ENCODE data around the gene MAP2K3. TPM values are rescaled to one million over a fixed set of nuclear protein-coding genes. Genes with fewer than 3 reads are reported as not detected.
"Not testable (repeated sequence)": the region's sequence is repeated elsewhere in the genome, so short reads cannot be mapped to it uniquely, and the experiment has no call there.

The MAP2K3 gene
- polyA plus RNA-seq, 12 donors = 18.1 to 34.2 (median 22.7) TPM; not detected in 1

DNA sequence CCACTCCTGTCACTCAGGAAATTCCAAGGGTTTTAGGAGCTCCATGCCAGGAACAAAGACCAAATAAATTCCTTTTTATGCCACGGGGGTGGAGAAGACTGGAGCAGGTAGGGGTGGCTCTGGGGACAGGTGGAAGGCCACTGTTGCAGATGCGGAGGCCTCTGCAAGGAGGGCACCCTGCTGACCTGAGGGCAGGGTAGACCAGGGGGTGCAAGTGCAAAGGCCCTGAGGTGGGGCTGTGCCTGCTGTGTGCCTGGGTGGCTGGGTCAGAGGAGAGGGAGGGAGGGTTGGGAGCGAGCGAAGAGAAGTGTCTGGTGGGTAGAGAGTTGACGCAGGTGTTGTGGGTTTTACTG, 22.7 kb downstream of the MAP2K3 start:
- not testable (repeated sequence) for DNase-seq

DNA sequence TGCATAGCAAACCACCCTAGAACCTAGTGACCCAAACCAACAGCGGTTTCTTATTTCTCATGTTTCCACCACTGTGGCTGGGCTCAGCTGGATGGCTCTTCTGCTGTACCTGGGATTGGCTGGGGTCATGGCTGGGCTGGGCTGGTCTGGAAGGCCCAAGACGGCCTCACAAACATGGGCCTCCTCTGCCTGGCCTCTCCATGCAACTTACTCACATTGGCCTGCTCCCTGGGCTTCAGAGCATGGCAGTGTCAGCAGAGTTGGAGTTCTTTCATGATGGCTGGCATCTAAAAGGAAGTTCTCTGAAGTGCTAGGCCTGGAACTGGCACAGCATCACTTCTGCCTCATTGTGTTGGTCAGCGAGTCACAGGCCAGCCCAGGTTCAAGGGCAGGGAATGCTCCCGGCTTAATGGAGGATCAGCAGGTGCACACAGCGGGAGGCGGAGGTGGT, 24.4 kb downstream of the MAP2K3 start:
- DNase-seq = not testable (repeated sequence)

DNA sequence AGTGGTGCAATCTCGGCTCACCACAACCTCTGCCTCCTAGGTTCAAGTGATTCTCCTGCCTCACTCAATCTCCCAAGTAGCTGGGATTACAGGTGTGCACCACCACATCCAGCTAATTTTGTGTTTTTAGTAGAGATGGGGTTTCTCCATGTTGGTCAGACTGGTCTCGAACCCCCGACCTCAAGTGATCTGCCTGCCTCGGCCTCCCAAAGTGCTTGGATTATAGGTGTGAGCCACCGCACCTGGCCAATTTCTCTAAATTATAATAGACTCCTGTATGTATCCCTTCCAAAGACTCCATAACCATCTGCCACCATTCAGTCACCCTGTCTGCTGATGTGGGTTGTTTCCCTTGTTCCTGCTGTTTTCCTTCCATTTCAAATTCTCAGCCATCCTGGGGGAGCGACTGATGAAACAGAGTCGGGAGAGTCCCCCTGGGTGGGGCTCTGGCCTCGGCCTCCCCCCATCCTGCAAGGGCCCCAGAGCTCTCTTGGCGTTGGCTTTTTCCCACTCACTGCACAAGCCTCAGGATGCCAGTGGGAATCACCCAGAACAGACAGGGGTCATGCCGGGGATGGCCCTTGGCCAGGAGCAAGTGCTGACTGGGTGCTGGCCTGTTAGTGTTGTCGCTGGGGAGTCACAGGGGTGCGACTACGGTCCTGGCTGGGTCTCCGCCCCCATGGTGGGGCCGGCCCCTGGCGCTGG, 25.7 kb downstream of the MAP2K3 start:
- DNase-seq = not testable (repeated sequence)

DNA sequence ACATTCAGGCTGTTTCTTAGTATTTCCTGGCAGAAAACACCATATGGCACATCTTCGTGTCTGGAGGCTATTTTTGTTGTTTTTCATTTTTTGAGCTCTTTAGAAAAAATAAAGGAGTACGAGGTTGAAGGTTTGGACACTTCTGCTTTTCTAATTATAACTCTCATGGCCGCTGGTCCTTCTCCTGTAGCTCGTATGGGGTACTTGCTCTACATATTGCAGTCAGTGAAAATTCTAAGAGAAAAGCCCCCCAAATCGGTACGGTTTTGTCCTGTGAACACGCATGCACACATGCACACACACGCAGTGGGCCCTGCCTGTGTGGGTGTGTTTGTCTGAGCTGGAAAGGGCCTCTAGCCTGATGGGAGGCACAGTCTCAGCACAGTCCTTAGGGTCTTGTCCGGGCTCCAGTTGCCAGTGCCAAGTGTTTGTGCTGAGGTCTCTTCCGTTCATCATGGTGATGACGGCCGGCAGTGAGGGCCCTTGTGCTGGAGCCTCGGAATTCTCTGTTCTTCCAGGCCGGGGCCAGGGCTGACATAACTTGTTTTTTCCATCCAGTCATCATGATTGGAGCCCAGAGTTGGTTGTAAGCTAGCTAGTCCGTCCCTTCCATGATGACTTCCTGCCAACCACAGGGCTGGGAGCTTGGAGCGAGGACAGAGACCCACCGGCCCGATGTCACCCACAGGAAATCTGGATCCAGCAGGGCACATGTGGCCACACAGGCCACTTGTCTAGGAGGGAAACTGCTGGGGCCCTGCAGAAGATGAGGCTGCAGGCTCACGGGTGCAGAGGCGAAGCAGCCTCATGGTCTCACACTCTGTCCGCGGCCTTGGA, 26.5 kb downstream of the MAP2K3 start:
- DNase-seq = peak; percentile 64

DNA sequence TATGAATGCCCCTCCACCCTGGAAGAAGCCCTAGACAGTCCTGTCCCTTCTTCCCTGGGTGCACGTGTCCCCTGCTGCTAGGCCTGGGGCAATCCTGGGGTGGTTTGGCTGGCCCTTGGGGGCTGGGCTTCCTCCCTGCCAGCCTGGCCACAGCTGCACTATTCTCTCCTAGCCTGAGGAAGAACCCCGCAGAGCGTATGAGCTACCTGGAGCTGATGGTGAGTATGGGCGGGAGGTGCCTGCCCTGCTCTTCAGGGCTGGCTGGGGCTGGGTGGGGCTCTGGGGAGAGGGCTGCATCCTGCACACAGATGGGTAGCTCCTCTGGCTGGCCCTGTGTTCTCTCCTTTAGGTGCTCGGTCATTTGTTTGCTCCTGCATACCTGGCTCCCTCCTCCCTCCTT, 28.8 kb downstream of the MAP2K3 start:
- DNase-seq = no peak

DNA sequence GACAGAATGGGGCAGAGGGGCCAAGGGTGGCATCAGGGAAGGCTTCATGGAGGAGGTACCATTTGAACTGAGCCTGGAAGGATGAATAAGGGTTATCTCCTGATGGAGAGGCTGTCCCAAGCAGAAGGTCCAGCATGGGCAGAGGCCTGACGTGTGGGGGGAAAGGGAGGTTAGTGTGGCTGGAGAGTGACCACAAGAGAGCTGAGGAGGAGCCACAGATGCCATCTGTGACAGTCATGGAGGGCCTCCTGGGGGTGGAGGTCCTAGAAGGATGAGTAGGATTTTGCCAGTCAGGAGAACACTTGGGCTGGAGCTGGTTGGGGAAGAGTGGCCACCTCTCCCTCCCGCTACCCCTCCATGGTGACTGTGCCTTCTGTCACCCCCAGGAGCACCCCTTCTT, 29.2 kb downstream of the MAP2K3 start:
- DNase-seq = not testable (repeated sequence)

DNA sequence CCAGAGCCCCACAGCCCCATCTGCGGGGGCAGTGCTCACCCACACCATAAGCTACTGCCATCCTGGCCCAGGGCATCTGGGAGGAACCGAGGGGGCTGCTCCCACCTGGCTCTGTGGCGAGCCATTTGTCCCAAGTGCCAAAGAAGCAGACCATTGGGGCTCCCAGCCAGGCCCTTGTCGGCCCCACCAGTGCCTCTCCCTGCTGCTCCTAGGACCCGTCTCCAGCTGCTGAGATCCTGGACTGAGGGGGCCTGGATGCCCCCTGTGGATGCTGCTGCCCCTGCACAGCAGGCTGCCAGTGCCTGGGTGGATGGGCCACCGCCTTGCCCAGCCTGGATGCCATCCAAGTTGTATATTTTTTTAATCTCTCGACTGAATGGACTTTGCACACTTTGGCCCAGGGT, 29.8 kb downstream of the MAP2K3 start:
- DNase-seq = not testable (repeated sequence)

DNA sequence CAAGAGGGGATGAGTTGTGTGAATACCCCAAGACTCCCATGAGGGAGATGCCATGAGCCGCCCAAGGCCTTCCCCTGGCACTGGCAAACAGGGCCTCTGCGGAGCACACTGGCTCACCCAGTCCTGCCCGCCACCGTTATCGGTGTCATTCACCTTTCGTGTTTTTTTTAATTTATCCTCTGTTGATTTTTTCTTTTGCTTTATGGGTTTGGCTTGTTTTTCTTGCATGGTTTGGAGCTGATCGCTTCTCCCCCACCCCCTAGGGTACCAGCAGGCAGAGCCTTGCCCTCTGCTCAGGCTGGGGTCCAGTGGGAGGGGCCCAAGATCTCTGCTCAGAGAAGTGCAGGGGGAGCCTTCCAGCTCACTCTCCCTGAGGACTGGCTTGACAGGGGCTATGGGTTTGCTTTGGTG, 30.2 kb downstream of the MAP2K3 start:
- not testable (repeated sequence) for DNase-seq

DNA sequence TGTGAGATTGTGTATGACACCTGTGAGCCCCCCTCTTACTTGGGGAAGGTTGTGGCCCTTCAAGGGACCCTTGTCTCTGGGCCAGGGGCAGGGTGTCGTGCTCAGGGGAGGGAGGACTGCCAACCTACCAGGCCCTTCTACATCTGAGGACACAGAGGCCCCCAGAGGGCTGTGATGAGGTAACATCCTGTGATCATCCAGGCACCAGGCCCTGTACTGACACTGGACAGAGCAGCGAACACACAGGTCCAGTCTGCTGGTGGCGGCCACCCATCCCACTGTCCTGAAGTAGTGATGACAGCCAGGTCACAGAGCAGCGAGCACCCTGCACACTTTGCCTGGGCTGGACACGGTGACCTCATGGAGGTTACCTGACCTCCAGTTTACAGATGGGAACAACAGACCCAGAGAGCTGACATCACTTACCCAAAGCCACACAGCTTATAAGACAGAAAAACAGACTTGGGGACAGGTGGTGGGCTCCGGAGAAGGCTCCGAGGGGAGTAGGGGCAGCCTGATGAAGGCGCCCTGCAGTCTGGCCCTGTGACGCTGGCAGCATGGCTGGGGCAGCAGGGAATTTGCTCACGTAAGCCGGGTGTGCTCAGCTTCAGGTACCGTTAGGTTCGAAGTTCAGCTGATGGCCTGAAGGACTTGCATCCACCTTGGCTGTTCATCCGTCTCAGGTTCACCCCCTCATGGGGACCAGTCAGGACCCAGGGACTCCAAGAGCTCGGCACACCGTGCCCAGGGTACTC, 30.9 kb downstream of the MAP2K3 start:
- DNase-seq = not testable (repeated sequence)

DNA sequence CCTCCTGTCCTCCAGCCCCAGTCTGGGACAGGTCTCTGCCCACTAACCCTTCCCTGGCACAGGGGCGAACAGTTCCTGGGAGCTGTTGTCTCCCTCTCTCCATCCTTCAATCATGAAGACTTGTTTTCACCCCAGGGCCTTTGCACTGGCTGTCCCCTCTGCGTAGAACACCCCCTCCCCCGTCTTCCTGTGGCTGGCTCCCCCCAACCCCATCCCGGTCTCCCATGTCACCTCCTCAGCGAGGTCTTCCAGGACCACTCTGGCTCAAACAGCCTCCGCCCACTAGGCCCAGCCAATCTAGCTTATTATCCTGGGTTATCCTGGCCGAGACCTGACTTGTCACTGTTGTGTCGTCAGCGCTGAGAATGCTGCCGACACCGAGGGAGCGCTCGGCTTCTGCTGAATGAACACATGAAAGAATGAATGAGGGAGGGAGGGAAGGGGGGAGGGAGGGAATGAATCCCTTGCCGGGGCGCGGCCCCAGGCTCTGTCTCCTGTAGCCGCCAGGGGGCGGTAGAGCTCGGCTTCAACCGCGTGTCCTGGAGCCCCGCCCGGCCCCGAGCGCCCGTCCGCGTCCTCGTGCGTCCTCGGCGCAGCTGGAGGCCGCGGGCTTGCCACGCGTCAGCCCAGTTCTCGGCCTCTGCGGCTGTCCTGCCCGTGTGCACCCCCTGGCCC, 31.8 kb downstream of the MAP2K3 start:
- not testable (repeated sequence) for DNase-seq

DNA sequence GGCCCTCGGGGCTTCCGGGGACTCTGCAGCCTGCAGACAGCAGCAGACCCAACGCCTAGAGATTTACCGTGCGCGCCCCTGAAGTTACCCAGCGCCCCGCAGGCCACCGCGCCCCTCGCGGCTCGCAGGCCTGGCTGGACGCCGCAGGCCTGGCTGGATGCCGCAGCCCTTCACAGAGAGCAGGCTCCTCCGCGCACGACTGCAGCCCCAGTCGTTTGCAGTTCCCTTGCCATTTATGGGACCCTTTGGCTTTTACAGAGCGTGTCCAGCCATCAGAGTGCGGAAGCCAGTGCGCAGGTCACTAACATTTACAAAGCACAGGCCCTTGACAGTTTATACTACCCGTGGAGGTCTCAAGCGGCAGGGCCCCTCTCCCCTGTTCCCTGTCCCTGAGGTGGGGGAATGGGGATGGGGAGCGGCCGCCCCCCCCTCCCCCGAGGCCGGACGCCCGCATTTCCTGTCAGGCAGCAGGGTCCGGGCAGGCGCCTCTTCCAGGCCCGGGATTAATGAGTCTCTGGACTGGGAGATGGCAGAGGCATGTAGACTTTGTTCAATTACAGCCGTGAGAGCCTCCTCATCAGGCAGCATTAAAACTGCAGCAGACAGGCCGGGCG, 32.5 kb downstream of the MAP2K3 start:
- DNase-seq = peak; percentile 51

DNA sequence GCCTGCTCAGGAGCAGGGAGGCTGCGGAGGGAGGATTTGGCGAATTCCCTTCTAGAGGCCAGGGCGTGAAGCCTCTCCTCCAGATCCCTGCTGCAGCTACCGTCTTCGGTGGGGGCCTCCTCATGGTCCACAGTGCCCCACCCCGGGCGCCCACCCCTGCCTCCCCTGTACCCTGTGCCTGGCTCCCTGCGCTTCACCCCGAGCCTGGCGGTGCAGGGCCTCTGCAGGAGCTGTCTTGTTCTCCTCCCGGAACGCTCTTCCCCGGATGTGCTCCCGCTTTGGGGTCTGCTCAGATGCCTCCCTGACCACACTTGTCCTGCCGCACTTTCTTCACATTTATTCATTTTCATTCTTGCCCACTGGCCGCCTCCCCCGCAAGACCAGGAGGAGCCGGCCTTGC, 33.3 kb downstream of the MAP2K3 start:
- not testable (repeated sequence) for DNase-seq

DNA sequence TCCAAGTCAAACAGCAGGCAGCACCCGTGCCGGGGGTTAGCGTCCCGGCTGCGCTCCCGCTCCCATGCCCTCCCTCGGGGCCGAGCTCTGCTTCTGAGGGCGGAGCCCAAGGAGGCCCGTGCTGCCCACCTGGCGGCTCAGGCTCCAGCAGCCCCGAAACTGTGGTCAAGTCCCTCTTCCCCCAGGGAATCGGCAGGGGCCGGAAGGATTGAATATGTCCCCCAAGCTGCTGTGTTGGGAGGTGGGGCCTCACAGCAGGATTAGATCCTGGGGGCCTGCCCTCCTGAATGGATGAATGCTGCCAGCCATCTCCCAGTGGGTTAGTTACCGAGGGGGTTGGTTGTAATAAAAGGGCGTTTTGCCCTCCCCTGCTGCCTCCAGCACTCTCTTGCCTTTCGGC, 33.9 kb downstream of the MAP2K3 start:
- DNase-seq = no peak

DNA sequence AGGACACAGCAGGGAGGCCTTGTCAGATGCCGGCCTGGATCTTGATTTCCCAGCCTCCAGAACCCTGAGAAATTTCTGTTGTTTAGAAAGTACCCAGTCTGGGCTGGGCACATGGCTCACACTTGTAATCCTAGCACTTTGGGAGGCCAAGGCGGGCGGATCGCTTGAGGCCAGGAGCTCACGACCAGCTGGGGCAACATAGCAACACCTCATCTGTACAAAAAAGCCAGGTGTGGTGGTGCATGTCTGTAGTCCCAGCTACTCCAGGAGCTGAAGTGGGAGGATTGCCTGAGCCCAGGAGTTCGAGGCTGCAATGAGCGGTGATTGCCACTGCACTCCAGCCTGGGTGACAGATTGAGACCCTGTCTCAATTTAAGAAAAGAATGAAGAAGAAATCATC, 34.3 kb downstream of the MAP2K3 start:
- DNase-seq = not testable (repeated sequence)

DNA sequence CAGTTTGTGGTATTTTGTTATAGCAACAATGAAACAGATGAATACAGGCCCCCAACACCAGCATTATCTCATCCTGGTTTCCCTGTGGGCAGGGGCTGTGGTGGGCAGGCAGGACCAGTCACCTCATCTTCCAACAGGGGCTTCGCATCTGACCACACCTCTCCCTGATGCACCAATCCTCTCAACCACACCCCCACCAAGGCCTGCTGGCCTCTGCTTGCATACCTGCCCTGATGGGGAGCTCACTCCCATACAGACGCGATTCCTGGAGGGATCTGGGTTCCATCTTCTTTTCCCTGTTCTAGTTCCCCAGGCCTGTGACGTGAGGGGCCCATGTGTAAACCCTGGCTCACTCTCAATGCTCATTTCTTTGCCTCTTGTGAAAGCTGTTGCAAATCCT, 34.7 kb downstream of the MAP2K3 start:
- DNase-seq = not testable (repeated sequence)

DNA sequence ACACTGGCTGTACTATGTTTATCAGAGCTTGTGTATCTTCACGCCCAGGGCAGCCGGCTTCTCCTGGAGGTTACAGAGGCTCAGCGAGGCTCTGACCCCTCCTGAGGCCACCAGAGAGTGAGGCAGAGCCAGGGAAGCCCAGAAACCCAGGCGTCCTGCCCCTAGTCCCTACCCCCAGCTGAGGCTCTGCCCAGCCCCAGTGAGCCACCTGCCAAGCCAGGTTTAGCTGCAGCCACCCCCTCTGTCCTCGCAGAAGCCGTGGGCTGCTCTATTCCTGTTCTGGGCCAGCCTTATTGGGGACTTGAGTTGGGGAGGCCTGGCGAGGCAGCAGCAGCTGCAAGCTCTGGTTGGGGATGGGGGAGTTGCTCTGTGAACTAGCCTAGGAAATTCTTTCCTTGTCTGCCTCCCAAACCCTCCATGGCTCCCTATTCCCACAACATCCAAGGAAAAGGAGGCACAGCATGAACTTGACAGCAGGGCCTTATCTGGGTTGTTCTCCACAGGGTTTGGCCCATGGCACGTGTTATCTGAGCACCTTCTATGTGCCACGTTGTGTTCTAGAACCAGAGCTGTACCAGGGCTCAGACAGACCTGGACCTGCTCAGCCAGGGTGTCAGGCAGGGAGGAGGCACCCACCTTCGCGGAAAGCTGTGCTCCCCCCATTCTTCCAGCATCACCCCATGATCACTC, 35.3 kb downstream of the MAP2K3 start:
- not testable (repeated sequence) for DNase-seq

DNA sequence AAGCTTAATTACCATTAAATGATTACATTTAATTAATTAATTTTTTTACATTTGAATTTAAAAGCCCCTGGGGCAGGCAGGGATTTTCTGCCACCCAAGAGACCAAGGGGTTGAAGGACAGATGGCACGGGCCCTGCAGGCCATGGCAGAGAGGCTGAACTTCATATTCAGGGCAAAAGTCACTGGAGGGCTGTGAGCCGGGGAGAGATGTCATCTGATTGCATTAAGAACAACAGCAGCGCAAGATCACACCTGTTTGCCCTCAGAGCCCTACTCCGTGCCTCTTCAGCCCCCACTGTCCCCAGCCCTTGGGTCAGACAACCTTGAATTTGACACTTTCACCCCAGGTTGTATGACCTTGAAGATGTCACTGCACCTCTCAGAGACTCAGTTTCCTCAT, 35.9 kb downstream of the MAP2K3 start:
- DNase-seq = not testable (repeated sequence)

DNA sequence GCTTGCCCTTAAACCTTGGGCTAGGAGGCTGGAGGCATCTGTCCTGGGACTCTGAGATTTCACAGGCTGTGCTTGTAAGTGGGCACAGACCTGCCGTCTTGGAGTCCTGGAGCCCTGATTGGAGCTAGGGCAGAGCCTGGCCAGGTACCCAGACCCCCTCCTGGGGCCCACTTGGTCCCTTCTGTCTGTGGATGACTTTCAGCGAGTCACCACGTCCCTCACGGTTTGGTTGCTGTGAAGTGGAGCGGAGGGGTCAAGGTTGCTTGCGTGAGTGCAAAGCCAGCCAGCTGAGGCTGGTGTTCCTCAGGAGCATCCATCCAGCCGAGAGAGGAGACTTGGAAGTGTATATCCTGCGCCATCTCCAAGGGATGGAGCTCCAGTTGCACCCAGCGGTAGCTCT, 36.5 kb downstream of the MAP2K3 start:
- DNase-seq = not testable (repeated sequence)

DNA sequence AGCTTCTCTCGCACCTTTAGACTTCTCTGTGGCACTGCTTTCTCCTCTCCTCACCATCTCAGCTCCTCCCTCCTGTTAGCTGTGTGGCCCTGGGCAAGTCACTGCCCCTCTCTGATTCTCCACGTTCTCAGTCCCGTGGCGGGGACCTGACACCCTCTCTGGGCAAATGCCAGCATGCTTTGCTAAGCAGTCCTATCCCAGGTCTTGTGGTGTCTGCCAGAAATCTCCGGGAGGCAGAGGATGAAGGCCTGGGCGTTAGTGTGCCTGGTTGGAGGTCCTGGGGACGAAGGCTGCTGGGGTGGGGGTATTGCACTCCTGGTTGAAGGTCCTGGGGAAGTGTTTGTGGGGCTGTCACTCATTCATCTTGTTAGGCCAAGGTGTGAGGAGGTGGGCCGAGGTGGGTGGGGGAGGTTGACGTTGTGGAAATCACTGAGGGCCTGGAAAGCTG, 37.3 kb downstream of the MAP2K3 start:
- not testable (repeated sequence) for DNase-seq

Data from muscle of arm (tissue), 12 donors.